SH-SY5Y (cell line): ENCODE measurements around the gene TSPYL4.

Experiments used
- GATA2 ChIP-seq: IDR thresholded peaks from 2 replicates; pipeline ENCODE4 v1.6.1; 2011; ENCODE audit warnings: mild to moderate bottlenecking, low read depth, low read length
- GATA3 ChIP-seq: IDR thresholded peaks from 2 replicates; pipeline ENCODE4 v1.6.1; 2011; ENCODE audit warnings: low read depth, mild to moderate bottlenecking, low read length, moderate library complexity

The TSPYL4 gene

GRCh38 chr6:116218866-116219265 is 35.0 kb downstream of the TSPYL4 start:
- TF ChIP-seq GATA3, result no peak
- TF ChIP-seq GATA2, result no peak

DNA sequence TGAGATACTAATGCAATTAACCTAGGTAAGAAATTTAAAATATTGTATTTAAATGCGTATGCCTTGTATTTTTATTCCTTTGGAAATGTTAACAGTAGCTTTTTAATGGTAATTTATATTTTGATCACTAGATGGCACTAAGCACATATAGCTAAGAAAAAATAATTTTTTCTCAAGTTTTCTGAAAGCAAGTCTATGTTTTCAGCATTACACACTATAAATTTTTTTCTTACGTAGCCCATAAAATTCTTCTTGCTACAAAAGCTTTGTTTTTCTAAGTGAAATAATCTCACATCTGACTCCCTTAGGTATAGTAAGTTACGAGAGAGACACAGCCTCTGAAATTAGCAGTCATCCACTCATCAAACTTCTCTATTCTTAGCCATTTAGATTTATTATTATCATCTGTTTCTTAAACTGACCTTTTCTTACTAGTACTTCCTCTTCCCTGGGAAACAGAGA is 35.7 kb downstream of the TSPYL4 start:
- no peak for TF ChIP-seq GATA3
- TF ChIP-seq GATA2, result no peak

- TF ChIP-seq GATA2 (no peak), GATA3 (no peak)
Measured at GRCh38 chr6:116217069-116217468, 36.8 kb downstream of the TSPYL4 start.

DNA sequence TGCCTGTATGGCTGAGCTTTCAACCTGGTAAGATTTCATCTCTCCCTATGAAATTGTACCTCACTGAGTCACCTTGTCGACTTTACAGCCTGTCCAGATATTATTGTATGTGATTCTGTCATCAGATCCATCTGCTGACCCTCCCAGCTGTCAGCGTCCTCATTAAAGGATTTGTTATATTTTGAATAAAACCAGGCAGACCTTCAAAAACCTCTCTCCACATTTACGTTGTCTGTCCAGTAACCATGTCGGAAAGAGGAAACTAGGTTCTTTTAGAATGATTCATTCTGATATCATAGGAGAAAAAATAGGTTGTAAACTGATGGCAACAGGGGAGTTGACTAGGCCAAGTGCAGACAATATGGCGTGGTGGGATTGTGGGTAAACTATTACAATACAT is 38.5 kb downstream of the TSPYL4 start:
- TF ChIP-seq GATA2 (no peak), GATA3 (no peak)

GRCh38 chr6:116214681-116215080 is 39.2 kb downstream of the TSPYL4 start:
- TF ChIP-seq GATA2, result no peak
- no peak for TF ChIP-seq GATA3

DNA sequence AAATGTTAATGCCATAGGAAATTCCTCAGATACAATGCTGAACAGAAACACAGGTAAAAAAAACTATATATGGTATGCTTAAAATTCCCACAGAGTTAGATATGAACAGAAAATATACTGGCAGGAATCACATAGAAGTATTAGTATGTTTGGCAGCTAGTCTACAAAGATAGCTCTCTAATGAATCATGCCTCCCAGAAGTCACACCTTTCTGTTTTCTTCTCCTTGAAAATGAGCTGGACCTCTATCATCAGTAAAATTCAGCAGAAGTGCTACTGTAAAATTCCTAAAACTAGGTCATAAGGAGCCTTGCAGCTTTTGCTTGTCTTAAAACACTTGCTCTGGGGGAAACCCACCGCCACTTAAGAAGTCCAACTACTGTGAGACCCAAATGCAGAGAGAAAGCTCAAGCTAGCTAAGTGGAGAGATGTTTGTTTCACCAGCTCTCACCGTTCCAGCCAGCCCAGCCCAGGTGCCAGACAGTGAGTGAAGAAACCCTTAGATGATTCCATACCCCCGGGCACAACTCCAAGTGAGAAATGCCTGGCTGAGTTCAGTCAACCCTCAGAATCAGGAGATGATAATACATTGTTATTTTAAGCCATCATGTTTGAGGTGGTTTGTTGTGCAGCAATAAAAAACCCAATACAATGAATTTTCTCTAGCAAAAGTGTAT is 43.0 kb downstream of the TSPYL4 start:
- TF ChIP-seq GATA2 (no peak), GATA3 (no peak)

- TF ChIP-seq GATA2 (no peak), GATA3 (no peak)
Measured at GRCh38 chr6:116210316-116210715, 43.6 kb downstream of the TSPYL4 start.

GRCh38 chr6:116208056-116208785 is 45.7 kb downstream of the TSPYL4 start:
- TF ChIP-seq GATA2 (no peak), GATA3 (no peak)

DNA sequence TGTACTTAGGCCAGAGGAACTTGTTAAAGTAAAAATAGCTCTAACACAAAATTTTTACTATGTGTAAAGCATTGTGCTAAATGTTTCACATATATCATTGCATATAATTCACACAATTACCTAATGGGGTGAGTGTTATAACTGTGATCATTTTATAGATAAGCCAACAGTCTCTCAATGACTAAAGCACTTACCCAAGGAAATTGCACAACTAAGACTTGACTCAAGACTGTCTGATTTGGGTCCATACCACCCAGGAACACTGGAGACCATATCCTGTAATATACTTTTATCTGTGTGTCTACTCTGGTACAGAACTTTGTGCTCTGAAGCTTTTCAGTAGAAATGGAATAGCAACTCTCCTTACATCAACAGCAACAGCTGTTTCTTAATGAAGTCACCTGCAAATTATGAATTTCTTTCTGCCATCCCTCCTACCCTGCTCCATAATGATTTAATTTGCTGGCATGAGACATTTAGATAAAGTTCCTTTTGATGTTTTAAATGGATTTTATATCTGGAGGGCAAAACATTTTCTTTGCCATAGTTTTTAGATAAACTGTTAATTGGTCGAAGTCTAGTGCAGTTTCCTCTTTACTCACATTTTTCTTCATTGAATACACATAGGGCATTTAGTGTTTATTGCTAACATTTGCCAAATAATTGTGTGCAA is 47.5 kb downstream of the TSPYL4 start:
- TF ChIP-seq GATA3, result no peak
- TF ChIP-seq GATA2, result no peak

GRCh38 chr6:116205281-116205680 is 48.6 kb downstream of the TSPYL4 start:
- TF ChIP-seq GATA3, result no peak
- TF ChIP-seq GATA2, result no peak

DNA sequence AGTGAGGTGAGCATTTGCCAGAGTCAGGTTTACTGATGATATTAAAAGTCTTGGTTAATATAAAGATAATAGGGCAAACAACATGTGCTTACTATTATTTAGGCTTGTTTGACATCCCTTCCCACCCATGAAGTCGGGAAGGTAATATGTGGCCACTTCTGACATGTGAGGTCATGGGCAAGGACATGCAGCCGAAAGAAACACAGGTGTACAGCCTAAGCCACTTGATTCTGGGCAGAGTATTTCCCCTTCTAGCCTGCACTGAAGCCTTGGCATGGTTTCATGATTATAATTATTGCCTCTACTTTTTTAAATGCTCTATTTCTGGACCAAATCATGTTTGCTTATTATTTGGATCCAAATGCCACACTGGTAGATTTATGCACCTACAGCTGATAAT is 52.3 kb downstream of the TSPYL4 start:
- TF ChIP-seq GATA2, result no peak
- TF ChIP-seq GATA3, result no peak

DNA sequence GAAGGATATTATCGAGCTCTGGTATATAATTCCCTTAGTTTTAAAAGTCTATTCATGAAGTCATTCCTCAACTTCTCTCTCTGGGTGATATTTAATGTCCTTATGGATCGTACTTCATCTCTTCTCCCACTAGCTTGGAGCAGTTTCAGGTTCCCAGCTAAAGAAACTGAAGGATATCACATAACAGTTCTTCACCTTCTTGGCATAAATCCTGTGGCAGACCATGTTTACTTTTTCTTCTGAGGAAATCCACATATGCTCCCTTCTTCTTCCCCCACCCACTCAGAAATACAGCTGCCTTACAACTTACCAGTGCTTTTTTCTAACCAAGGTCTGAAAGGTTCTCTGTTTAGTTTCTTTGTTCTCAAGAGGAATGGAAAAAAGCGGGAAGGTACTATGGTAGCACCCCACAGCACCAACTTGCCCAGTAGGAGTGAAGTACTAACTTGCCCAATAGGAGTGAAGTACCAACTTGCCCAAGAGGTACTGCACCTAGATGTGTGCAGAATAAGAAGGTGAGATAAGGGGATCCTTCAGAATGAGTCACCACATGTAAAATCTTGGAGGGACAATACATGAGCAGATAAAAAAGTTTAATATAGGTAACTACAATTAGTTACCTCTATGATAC is 53.1 kb downstream of the TSPYL4 start:
- TF ChIP-seq GATA3, result no peak
- TF ChIP-seq GATA2, result no peak
